GM12892 (cell line): ENCODE measurements around the gene CBFA2T2.
"Not testable (repeated sequence)": the region's sequence is repeated elsewhere in the genome, so short reads cannot be mapped to it uniquely, and the experiment has no call there.

Source experiments
- POLR2A ChIP-seq: IDR thresholded peaks from 2 replicates; pipeline ENCODE4 v1.6.1; 2011; ENCODE audit warnings: low read depth, low read length, control low read depth
- POLR2AphosphoS5 ChIP-seq: IDR thresholded peaks from 2 replicates; pipeline ENCODE4 v1.6.1; 2011; ENCODE audit warnings: low read depth, low read length, control low read depth

- not testable (repeated sequence) for TF ChIP-seq POLR2AphosphoS5, POLR2A
Measured at GRCh38 chr20:33456916-33457642, 32.8 kb upstream of the CBFA2T2 start.
